ENCODE data around the gene INHA. TPM values are rescaled to one million over a fixed set of nuclear protein-coding genes. Genes with fewer than 3 reads are reported as not detected.

The INHA gene
- total RNA-seq, 1 experiment from 2014 or later, result 0.31 TPM

- TF ChIP-seq CTCF (conservative IDR thresholded peaks at IDR 0.05), result no peak
- no peak overlapping the region for H3K27ac Mint-ChIP-seq
- no peaks in the 10 kb centered on the region for H3K27me3 Mint-ChIP-seq (ENCODE audit: low read depth)
- Histone ChIP-seq H3K79me2 (ENCODE audit: insufficient read depth, low read length) (no peaks in the 10 kb centered on the region), H2AK5ac (ENCODE audit: insufficient read length, low read length) (no peak overlapping the region), H2BK20ac (ENCODE audit: low read depth, low read length, poor library complexity, severe bottlenecking) (no peak overlapping the region), H4K91ac (ENCODE audit: insufficient read length, low read depth, low read length) (no peak overlapping the region), H3K79me1 (ENCODE audit: insufficient read depth, low read depth, low read length, poor library complexity, severe bottlenecking) (no peaks in the 10 kb centered on the region), H3K18ac (ENCODE audit: insufficient read length, low read depth, low read length) (no peak overlapping the region), H3K23me2 (ENCODE audit: insufficient read length, low read depth, low read length, poor library complexity, severe bottlenecking) (no peaks in the 10 kb centered on the region), H3K9ac (ENCODE audit: extremely low read depth, insufficient read length, low read length) (no peak overlapping the region), H3K56ac (ENCODE audit: insufficient read length, low read depth, low read length) (no peak overlapping the region), H2BK15ac (ENCODE audit: low read depth, low read length) (no peak overlapping the region), H3K27me3 (ENCODE audit: insufficient read depth, low read length) (no peaks in the 10 kb centered on the region), H2BK12ac (ENCODE audit: insufficient read length, low read depth, low read length) (no peak overlapping the region), H3K23ac (ENCODE audit: insufficient read length, low read depth, low read length) (no peak overlapping the region), H3K4me2 (ENCODE audit: insufficient read depth, insufficient read length, low read length) (no peak overlapping the region), H3T11ph (ENCODE audit: low read length) (no peak overlapping the region), H3K4ac (ENCODE audit: low read depth, low read length) (no peak overlapping the region), H2BK5ac (ENCODE audit: insufficient read length, low read length) (no peak overlapping the region), H3K14ac (ENCODE audit: insufficient read depth, low read length) (no peak overlapping the region), H4K5ac (ENCODE audit: insufficient read length, low read depth, low read length) (no peak overlapping the region), H3K9me3 (ENCODE audit: control insufficient read depth, low read depth, low read length) (no peaks in the 10 kb centered on the region), H2AFZ (ENCODE audit: low read length) (no peak overlapping the region), H2BK120ac (ENCODE audit: low read depth, low read length, poor library complexity, severe bottlenecking) (no peak overlapping the region), H3K4me1 (ENCODE audit: insufficient read depth, low read length) (no peaks in the 10 kb centered on the region), H4K8ac (replicated peaks; ENCODE audit: insufficient read length, low read depth, low read length) (no peak overlapping the region), H4K20me1 (ENCODE audit: control insufficient read depth, insufficient read depth, insufficient read length) (no peaks in the 10 kb centered on the region), H3K27ac (ENCODE audit: insufficient read length, low read depth, low read length) (no peak overlapping the region)
- H3K4me3 Mint-ChIP-seq, result no peak overlapping the region
- no CpG with 5 or more reads among the region's 5 CpGs for WGBS (ENCODE audit: extremely low coverage, insufficient read length, low lambda C conversion rate)
- H3K4me1 Mint-ChIP-seq, result peaks cover 2% of the 10 kb centered on the region in 2 experiments
- H3K9me3 Mint-ChIP-seq, result no peaks in the 10 kb centered on the region
- peaks cover 6 to 43% (median 31%) of the 10 kb centered on the region in 3 experiments; a peak in 6 of 7 replicates for H3K36me3 Mint-ChIP-seq (ENCODE audit: insufficient read depth in 1 of 3, low read depth in 3 of 3)
- DNase-seq, result no peak
Observed at GRCh38 chr2:219603771-219604170, 31.7 kb downstream of the INHA start.
